ENCODE measurements around the gene XYLB.

DNA sequence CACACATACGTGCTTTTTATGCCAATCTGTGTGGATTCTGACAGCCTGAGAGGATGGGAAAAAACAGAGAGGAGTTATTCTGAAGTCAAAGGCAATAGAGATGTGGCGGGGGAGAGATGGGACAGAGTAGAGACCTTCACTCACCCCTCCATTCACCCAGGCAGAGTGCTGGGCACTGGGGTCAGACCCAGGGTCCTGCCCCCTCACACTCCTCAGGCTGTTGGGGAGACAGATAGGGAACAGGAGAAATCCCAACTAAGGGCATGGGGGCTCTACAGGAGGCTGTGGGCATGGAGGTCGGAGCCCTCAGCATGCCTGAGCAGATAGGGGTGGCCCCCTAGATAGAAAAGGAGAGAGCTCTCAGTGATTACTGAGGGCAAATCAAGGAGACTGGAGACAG, 34.2 kb upstream of the XYLB start:
- TF ChIP-seq CEBPB (IDR thresholded peaks at IDR 0.05) (no peak), RAD21 (IDR thresholded peaks at IDR 0.05; ENCODE audit: low read depth) (no peak), EP300 (IDR thresholded peaks at IDR 0.05; ENCODE audit: borderline replicate concordance) (no peak)
- TF ChIP-seq, protein P1, sequence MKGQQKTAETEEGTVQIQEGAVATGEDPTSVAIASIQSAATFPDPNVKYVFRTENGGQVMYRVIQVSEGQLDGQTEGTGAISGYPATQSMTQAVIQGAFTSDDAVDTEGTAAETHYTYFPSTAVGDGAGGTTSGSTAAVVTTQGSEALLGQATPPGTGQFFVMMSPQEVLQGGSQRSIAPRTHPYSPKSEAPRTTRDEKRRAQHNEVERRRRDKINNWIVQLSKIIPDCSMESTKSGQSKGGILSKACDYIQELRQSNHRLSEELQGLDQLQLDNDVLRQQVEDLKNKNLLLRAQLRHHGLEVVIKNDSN (IDR thresholded peaks at IDR 0.05): no peak

All from Ishikawa (cell line).